Sigmoid colon (tissue), 7 donors: ENCODE results near the gene SSC4D. TPM values are rescaled to one million over a fixed set of nuclear protein-coding genes. Genes with fewer than 3 reads are reported as not detected.
A peak's percentile ranks its signal among the peaks of the same experiment; 100 is the strongest.

Experiments
- DNase-seq: peaks from one replicate; pipeline ENCODE4 v3.0.0-alpha.2; 2019
- H3K27ac ChIP-seq, 4 donors: fragments of 200-600 bp; sonication (generic); one replicate each; pipeline ENCODE4 v1.5.1; 2016 to 2019; ENCODE audit warnings: mild to moderate bottlenecking in 1 of 4
- H3K27me3 ChIP-seq, 3 donors: fragments of 200-600 bp; sonication (generic); one replicate each; pipeline ENCODE4 v1.5.1; 2019; ENCODE audit warnings: mild to moderate bottlenecking in 1 of 3
- H3K36me3 ChIP-seq, 4 donors: fragments of 200-600 bp; sonication (generic); one replicate each; pipeline ENCODE4 v1.5.1; 2016 to 2019
- H3K4me1 ChIP-seq, 4 donors: fragments of 200-600 bp; sonication (generic); one replicate each; pipeline ENCODE4 v1.5.1; 2017 to 2019
- H3K4me3 ChIP-seq, 4 donors: fragments of 200-600 bp; sonication (generic); one replicate each; pipeline ENCODE4 v1.5.1; 2017 to 2019; ENCODE audit warnings: mild to moderate bottlenecking in 2 of 4, moderate library complexity in 1 of 4
- H3K9me3 ChIP-seq, 4 donors: fragments of 200-600 bp in 3 of 4; sonication (generic) in 3 of 4; one replicate each; pipeline versions ENCODE4 v1.5.1 to v1.6.1; 2013 to 2019
- CTCF ChIP-seq, 4 experiments: fragments of 450-650 bp in 3 of 4; fragments of 200-600 bp in 1 of 4; IDR thresholded peaks; one replicate each; pipeline ENCODE4 v1.5.1; 2016 to 2019; ENCODE audit warnings: antibody characterized with exemption in 4 of 4, mild to moderate bottlenecking in 3 of 4, moderate library complexity in 2 of 4
- EP300 ChIP-seq, 4 donors: sonication (generic); formaldehyde crosslinking; IDR thresholded peaks; one replicate each; pipeline ENCODE4 v1.6.1; 2017; ENCODE audit warnings: antibody characterized with exemption in 4 of 4
- POLR2A ChIP-seq, 2 donors: fragments of 450-650 bp; IDR thresholded peaks; one replicate each; pipeline ENCODE4 v1.6.1; 2016; ENCODE audit warnings: antibody characterized with exemption in 2 of 2, mild to moderate bottlenecking in 2 of 2, moderate library complexity in 2 of 2
- POLR2AphosphoS5 ChIP-seq, 4 donors: sonication (generic); formaldehyde crosslinking; IDR thresholded peaks; one replicate each; pipeline ENCODE4 v1.6.1; 2017; ENCODE audit warnings: antibody characterized with exemption in 4 of 4
- WGBS, 2 donors: extraction: QIAGEN DNeasy Blood & Tissue Kit; methylation state at CpG; one replicate each; pipeline ENCODE4 v1.1.7; 2013; 5-methylcytosine and 5-hydroxymethylcytosine counted together
- intact Hi-C: fragments of 100-400 bp; cut with DNase I; formaldehyde crosslinking; loops from one replicate; pipeline ENCODE4 v1.15.1; 2023
- polyA plus RNA-seq, 3 donors: library from polyadenylated mRNA; stranded (reverse); fragments of 200-250 nt; gene quantifications; one replicate each; pipeline ENCODE4 v1.2.3, GENCODE V29; 2013
- total RNA-seq, 4 donors: library from RNA; depleted of rRNA; stranded (reverse); fragments of >200 nt; gene quantifications; one replicate each; pipeline ENCODE4 v1.1.0, GENCODE V29; 2016
- donor health status: healthy with polysubstance abuse.
- donor health status: Bipolar disorder and iron deficiency.
- donor health status: healthy.

SSC4D gene
- total and polyA plus RNA-seq, 7 donors, result 0.47 to 3.6 (median 0.93) TPM; not detected in 3

- H3K27me3 ChIP-seq, result no peaks in the 10 kb centered on the region
- peaks cover 0 to 29% (median 24%) of the 10 kb centered on the region in 4 donors for H3K4me1 ChIP-seq
- peak overlapping the region in 1 of 4 donors; percentile 34 for H3K27ac ChIP-seq
- no peak overlapping the region for H3K4me3 ChIP-seq
- 80% methylated on average over 9 of the region's 9 CpGs for WGBS, 2 donors
- no peak for DNase-seq
- TF ChIP-seq POLR2AphosphoS5 (IDR thresholded peaks at IDR 0.05), result no peak
- no peaks in the 10 kb centered on the region for H3K9me3 ChIP-seq
- intact Hi-C loops, result no loop called here
- no peaks in the 10 kb centered on the region for H3K36me3 ChIP-seq
Observed at GRCh38 chr7:76377186-76377918, 32.1 kb downstream of the SSC4D start.

GRCh38 chr7:76375251-76375650 lies 34.2 kb downstream of the SSC4D start:
- Histone ChIP-seq H3K27ac (no peak overlapping the region), H3K4me3 (no peak overlapping the region), H3K4me1 (peaks cover 0 to 24% (median 18%) of the 10 kb centered on the region in 4 donors), H3K36me3 (no peaks in the 10 kb centered on the region), H3K9me3 (no peaks in the 10 kb centered on the region), H3K27me3 (no peaks in the 10 kb centered on the region)
- no peak for TF ChIP-seq CTCF (IDR thresholded peaks at IDR 0.05)
- no peak for TF ChIP-seq POLR2AphosphoS5 (IDR thresholded peaks at IDR 0.05)
- TF ChIP-seq POLR2A (IDR thresholded peaks at IDR 0.05), result no peak
- no peak for TF ChIP-seq EP300 (IDR thresholded peaks at IDR 0.05)
- 91% methylated on average over 9 of the region's 9 CpGs for WGBS, 2 donors
- DNase-seq, result no peak
- intact Hi-C loops, result no loop called here

GRCh38 chr7:76372984-76373833 lies 36.3 kb downstream of the SSC4D start:
- Histone ChIP-seq H3K27me3 (no peaks in the 10 kb centered on the region), H3K4me1 (peaks cover 0 to 13% (median 11%) of the 10 kb centered on the region in 4 donors), H3K36me3 (no peaks in the 10 kb centered on the region), H3K4me3 (no peak overlapping the region), H3K9me3 (no peaks in the 10 kb centered on the region), H3K27ac (peak overlapping the region in 3 of 4 donors; percentile 30 to 76 (median 73))
- 74 to 88% methylated on average over 9 of the region's 9 CpGs for WGBS, 2 donors
- TF ChIP-seq POLR2A (IDR thresholded peaks at IDR 0.05) (no peak), CTCF (IDR thresholded peaks at IDR 0.05) (no peak), EP300 (IDR thresholded peaks at IDR 0.05) (peak in 1 of 4 donors; percentile 58), POLR2AphosphoS5 (IDR thresholded peaks at IDR 0.05) (peak in 3 of 4 donors; percentile 19 to 53 (median 34))
- intact Hi-C loops, result no loop called here
- DNase-seq, result no peak

GRCh38 chr7:76371396-76371795 lies 38.1 kb downstream of the SSC4D start:
- Histone ChIP-seq H3K27ac (no peak overlapping the region), H3K36me3 (no peaks in the 10 kb centered on the region), H3K4me1 (peaks cover 0 to 14% (median 11%) of the 10 kb centered on the region in 4 donors), H3K27me3 (no peaks in the 10 kb centered on the region), H3K9me3 (no peaks in the 10 kb centered on the region), H3K4me3 (no peak overlapping the region)
- WGBS, 2 donors, result 95 to 96% methylated on average over 3 of the region's 3 CpGs
- intact Hi-C loops, result no loop called here
- no peak for DNase-seq
- no peak for TF ChIP-seq CTCF (IDR thresholded peaks at IDR 0.05)
- TF ChIP-seq POLR2A (IDR thresholded peaks at IDR 0.05), result no peak
- no peak for TF ChIP-seq EP300 (IDR thresholded peaks at IDR 0.05)
- TF ChIP-seq POLR2AphosphoS5 (IDR thresholded peaks at IDR 0.05), result no peak

- Histone ChIP-seq H3K9me3 (no peaks in the 10 kb centered on the region), H3K4me3 (no peak overlapping the region), H3K36me3 (no peaks in the 10 kb centered on the region), H3K4me1 (peaks cover 0 to 38% (median 27%) of the 10 kb centered on the region in 4 donors), H3K27me3 (no peaks in the 10 kb centered on the region), H3K27ac (no peak overlapping the region)
- DNase-seq, result no peak
- intact Hi-C loops, result no loop called here
- TF ChIP-seq POLR2AphosphoS5 (IDR thresholded peaks at IDR 0.05), result no peak
- no peak for TF ChIP-seq CTCF (IDR thresholded peaks at IDR 0.05)
- no peak for TF ChIP-seq EP300 (IDR thresholded peaks at IDR 0.05)
- no peak for TF ChIP-seq POLR2A (IDR thresholded peaks at IDR 0.05)
- WGBS, 2 donors, result 77 to 81% methylated on average over 6 of the region's 6 CpGs
Observed at GRCh38 chr7:76369018-76369417, 40.5 kb downstream of the SSC4D start.
